Kidney capillary endothelial cell (primary cell): ENCODE results near the gene CACNB1.

ENCODE experiments used
- DNase-seq: peaks from one replicate; pipeline ENCODE4 v3.0.0-alpha.2; 2018; ENCODE audit warnings: low spot score

The CACNB1 gene

DNA sequence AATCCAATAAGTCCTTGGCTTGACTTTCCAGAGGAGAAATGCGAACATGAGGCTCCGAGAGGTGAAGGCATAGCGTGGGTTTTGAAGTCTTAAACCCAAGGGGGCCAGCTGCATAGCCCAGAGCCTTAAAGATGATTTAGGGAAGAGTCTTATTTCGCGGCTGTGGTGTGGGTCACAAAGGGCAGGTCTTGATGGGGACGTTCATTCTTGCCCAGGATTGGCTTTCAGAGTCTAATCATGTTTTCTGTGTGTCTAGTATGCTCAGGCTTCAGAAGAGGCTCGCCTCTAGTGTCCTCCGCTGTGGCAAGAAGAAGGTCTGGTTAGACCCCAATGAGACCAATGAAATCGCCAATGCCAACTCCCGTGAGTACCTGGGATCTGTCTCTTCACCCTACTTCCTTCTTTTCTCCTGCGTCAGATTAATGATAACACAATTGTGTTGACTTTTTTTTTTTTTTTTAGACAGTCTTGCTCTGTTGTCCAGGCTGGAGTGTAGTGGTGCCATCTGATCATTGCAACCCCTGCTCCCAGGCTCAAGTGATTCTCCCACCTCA is 3.6 kb upstream of the CACNB1 start:
- no peak for DNase-seq

DNA sequence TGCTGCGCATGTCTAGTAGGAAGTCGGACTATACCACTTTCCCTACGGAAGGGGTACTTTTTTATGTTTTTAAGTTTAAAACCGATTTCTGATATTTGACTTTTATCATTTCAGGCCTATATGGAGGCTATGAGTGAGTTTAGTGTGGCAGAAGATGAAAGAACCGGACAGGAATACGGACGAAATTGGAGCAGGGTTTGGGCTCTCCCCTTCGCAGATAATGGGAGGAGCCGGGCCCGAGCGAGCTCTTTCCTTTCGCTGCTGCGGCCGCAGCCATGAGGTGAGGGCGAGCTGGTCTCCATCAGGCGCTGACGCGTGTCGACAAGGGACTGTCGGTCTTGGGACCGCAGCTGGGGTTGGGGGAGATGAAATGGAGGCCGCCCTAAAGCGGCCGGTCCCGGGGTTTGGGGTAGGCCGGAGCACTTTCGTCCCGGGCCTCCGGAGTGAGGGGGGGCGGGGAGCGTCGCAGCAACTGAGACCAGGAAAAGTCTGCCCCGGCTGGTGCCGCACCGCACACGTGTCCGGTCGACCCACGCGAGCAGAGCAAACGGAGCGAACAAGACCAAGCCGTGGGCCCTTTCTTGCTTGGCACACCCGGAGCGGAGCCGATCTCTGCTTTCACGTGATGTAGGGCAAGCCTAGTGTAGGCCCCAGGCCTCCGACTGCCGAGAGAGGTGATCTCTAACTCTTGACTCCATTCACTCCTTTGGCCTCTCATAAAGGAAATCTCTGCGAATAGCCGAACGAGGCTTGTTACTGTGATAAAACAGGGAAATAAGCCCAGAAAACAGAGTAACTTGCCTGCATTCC is 2.8 kb upstream of the CACNB1 start, which contains the start of gene RPL19:
TSS of gene RPL19 (plus strand) at position 214 of the 810 bp plus-strand sequence. CDS start at position 276, 62 bp downstream.
- peak; percentile 93 for DNase-seq

DNA sequence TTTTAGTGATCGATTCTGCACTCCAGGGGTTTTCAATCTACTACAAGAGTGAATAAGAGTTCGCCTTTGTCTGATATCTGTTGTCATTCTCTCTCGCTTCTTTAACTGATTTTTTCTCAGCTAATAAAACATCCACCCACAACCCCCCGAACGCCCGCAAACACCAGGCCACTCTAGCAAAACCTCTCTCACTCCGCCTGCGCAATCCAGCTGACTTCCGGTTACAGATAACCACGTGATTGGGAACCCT is 2.3 kb upstream of the CACNB1 start:
- no peak for DNase-seq

DNA sequence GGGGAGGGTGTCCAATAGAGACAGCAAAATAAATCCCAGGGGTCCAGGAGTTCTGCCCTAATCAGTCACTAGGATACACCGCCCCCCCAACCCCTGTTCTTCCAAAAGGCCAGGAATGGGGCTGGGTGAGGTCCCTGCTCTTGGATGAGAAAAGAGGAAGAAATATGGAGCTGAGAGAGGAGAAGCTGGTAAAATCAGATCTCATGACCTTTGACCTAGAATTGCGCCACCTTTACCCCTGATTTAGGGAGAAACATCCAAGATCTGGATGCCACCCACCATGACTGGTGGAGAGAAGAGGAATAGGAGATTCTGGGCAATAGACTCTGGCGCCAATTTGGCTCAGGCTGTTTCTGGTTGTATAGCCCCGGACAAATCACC is 707 bp upstream of the CACNB1 start:
- no peak for DNase-seq

- DNase-seq, result no peak
Measured at GRCh38 chr17:39196808-39197291, 619 bp downstream of the CACNB1 start.

DNA sequence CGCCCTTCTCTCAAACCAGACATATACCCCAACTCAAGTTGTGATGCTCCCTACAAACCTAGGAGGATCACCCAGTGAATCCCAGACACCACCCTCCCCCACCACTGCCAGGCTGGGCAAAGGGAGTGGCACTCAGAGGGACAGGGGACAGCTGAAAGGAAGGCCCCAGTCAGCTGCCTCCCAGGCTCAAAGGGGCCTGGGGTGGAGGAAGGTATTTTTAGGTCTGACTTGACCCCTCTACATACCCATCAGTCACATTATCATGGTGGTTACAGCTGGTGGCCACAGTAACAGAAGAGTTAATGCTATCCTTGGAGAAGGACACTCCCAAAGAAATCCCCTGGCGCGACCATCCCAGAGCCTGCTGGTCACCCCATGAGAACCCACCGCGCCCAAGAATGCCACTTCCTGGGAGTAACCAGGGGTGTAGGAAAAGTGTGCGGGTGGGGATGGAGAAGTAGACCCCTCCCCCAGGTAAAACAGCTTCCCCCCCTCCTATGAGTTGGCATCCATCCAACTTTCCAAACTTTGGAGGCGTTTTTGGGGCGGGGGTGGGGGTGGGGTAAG is 1.1 kb downstream of the CACNB1 start:
- DNase-seq, result no peak

GRCh38 chr17:39195568-39196160 is 1.8 kb downstream of the CACNB1 start:
- DNase-seq, result no peak

DNA sequence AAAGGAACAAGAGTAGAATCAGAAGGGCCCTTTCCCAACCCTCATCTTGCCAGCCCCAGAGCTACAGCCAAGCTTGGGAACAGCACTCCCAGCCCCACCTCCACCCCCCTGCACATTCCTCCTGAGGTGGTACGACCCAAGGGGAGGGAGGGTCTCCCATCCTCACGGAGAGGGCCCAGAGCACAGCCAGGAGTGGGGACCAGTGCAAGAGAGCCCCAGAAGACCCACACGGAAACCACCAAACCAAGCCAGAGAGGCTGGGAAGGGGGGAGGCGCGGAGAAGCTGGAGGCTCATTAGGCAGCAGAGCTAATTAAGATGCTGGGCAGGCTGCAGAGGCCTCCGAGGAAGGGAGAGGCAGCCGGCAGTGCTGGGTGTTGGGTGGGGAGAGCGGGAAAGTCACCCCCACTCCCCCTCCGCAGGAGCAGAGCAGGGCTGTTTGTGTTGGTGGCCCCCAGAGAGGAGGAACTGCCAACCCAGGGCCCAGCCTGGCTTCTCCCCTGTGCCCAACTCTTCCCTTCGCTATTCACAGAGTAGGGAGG is 2.4 kb downstream of the CACNB1 start:
- DNase-seq, result no peak

DNA sequence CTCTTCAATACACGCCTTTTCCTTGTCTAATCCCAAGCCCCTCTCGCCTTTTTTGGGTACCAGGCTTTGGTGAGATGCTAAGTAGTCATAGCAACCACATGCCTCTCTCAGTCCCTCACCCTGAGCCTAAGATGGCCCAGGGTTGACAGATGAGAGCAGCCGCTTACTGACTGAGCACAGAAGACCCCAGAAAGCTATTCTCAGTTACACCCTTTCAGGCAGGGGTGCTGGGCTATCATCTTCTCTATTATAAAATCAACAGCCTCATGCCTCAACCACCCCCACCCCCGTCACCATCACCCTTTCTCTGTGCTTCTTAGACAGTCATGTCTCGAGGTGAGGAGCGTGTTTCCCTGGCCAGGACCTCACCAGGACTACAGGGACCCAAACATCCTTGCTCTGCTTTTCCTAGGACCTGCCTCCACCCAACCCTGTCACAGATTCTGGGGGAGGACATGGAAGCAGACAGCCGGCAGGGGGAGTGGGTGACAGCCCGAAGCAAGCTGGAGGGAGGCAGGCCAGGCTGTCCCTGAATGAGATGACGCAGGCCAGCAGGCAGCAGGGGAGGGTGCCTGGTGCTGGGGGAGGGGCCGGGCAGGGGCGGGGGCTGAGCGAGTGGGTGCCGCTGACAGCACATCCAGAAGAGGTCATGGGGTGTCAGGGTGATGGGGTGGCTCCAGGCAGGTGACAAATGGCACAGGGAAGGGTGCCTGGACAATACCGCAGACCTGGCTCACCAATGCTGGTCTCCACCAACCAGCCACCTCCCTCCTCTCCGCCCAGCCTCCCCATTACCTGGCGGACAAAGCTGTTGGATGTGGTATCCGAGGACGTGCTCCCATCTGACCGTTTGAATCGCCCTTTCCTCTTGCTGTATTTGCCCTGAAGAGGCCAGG is 3.1 kb downstream of the CACNB1 start:
- peak; percentile 33 for DNase-seq

- DNase-seq, result no peak
Measured at GRCh38 chr17:39193346-39193745, 4.1 kb downstream of the CACNB1 start.

GRCh38 chr17:39192901-39193300 is 4.6 kb downstream of the CACNB1 start:
- no peak for DNase-seq

- DNase-seq, result no peak
Measured at GRCh38 chr17:39191750-39192510, 5.5 kb downstream of the CACNB1 start.

- DNase-seq, result no peak
Measured at GRCh38 chr17:39187152-39187830, 10.2 kb downstream of the CACNB1 start.

DNA sequence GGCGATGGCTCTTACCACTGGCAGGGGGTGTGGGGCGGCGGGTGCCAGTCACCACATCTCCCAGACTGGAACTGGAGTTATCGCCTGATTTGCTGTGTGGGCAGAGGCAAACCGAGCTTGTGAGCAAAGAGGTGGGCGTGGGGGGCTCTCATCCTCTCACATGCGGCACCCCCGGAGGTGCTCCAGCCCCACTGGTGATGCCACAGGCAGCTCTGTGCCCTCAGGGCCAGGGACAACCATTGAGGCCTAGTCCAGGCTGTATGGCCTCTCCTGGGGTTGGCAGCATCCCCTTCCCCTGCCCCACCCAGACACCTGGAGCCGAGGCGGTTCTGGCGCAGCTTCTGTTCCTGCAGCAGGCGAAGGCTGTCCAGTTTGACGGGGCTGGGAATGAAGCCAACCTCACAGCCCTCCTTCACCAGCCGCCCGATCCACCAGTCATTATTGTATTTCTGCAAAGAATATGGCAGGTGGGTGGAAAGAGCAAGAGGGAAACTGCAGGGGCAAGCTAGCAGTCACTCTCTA is 10.9 kb downstream of the CACNB1 start:
- no peak for DNase-seq

GRCh38 chr17:39183720-39184119 is 13.7 kb downstream of the CACNB1 start:
- DNase-seq, result no peak

- DNase-seq, result no peak
Measured at GRCh38 chr17:39183045-39183444, 14.4 kb downstream of the CACNB1 start.

- DNase-seq, result no peak
Measured at GRCh38 chr17:39181303-39181702, 16.2 kb downstream of the CACNB1 start.

GRCh38 chr17:39178536-39178935 is 18.9 kb downstream of the CACNB1 start:
- DNase-seq, result no peak

DNA sequence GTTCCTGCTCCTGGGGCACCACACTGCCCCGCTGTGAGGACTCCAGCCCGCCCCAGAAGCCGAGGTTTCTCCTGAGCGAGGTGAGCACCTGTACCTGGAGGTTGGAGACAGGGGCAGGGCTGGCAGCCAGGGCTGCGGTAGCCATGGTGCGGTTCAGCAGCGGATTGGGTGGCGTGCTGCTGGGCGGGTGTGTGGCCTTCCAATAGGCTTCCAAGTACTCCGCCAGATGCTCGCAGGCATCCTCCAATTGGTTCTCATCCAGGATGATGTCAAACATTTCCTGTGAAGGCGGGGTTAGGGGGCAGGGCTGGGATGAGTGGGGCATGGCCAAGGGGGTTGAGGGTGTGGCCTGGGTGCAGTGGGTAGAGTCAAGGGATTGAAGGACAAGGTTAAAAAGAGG is 20.2 kb downstream of the CACNB1 start:
- DNase-seq, result no peak

DNA sequence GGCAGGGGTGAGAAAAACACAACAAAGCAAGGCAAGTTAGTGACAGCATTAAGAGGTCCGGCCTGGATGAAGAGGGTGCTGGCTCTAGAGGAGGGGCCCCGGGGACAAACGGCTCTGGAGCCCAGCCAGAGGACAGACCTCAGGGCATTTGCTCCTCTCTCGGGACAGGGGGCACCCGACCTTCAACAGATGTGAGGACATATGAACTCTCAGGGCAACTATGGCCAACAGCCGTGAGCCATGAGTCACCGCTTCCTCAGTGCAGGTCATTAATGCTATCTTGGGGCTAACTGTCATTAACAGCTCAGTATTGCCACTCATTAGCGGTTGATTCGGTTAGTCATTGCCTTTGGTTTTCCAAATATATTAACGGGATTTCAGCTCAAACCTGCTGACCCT is 21.8 kb downstream of the CACNB1 start:
- DNase-seq, result peak; percentile 34
